COLO668 (cell line): ENCODE data around the gene ROR1.

Source experiments
- DNase-seq: peaks from one replicate; lab custom pipeline; 2025; ENCODE audit not compliant: unreplicated experiment; lab: John Stamatoyannopoulos, UW

The ROR1 gene

GRCh38 chr1:64004451-64005025 lies 230.7 kb downstream of the ROR1 start:
- no peak for DNase-seq

GRCh38 chr1:64005801-64006200 lies 232.0 kb downstream of the ROR1 start:
- no peak for DNase-seq

- peak; percentile 56 for DNase-seq
Observed at GRCh38 chr1:64006276-64007051, 232.6 kb downstream of the ROR1 start.

GRCh38 chr1:64010316-64010715 lies 236.5 kb downstream of the ROR1 start:
- DNase-seq: no peak

- no peak for DNase-seq
Observed at GRCh38 chr1:64013395-64013794, 239.6 kb downstream of the ROR1 start.

- no peak for DNase-seq
Observed at GRCh38 chr1:64019818-64020217, 246.0 kb downstream of the ROR1 start.

GRCh38 chr1:64021066-64021465 lies 247.2 kb downstream of the ROR1 start:
- no peak for DNase-seq

GRCh38 chr1:64025051-64025450 lies 251.2 kb downstream of the ROR1 start:
- no peak for DNase-seq

- DNase-seq: no peak
Observed at GRCh38 chr1:64029037-64029436, 255.2 kb downstream of the ROR1 start.

GRCh38 chr1:64030411-64030810 lies 256.6 kb downstream of the ROR1 start:
- DNase-seq: no peak

GRCh38 chr1:64031236-64031635 lies 257.4 kb downstream of the ROR1 start:
- no peak for DNase-seq

GRCh38 chr1:64033667-64034220 lies 259.9 kb downstream of the ROR1 start:
- DNase-seq: no peak

GRCh38 chr1:64036549-64036948 lies 262.7 kb downstream of the ROR1 start:
- DNase-seq: no peak

GRCh38 chr1:64038119-64038518 lies 264.3 kb downstream of the ROR1 start:
- DNase-seq: no peak

GRCh38 chr1:64038965-64039364 lies 265.1 kb downstream of the ROR1 start:
- DNase-seq: no peak

GRCh38 chr1:64039390-64039926 lies 265.6 kb downstream of the ROR1 start:
- peak; percentile 68 for DNase-seq

- no peak for DNase-seq
Observed at GRCh38 chr1:64041371-64042131, 267.7 kb downstream of the ROR1 start.

- DNase-seq: no peak
Observed at GRCh38 chr1:64042331-64043100, 268.7 kb downstream of the ROR1 start.

- DNase-seq: no peak
Observed at GRCh38 chr1:64043288-64043687, 269.5 kb downstream of the ROR1 start.

- no peak for DNase-seq
Observed at GRCh38 chr1:64043976-64044375, 270.2 kb downstream of the ROR1 start.

GRCh38 chr1:64046243-64046642 lies 272.4 kb downstream of the ROR1 start:
- DNase-seq: no peak
